HG03139 (cell line): Measurements from ENCODE around the gene DNAJC8.
A peak's percentile ranks its signal among the peaks of the same experiment; 100 is the strongest.

Experiments used
- ATAC-seq: cut with Tn5 transposase; IDR thresholded peaks from one replicate; pipeline ENCODE4 v1.9.1; 2021; ENCODE audit not compliant: unreplicated experiment

DNAJC8 gene

GRCh38 chr1:28173980-28174297 lies 58.9 kb downstream of the DNAJC8 start:
- ATAC-seq: no peak

- no peak for ATAC-seq
Observed at GRCh38 chr1:28173151-28173979, 59.5 kb downstream of the DNAJC8 start.

GRCh38 chr1:28172713-28173150 lies 60.1 kb downstream of the DNAJC8 start:
- ATAC-seq: peak; percentile 59

GRCh38 chr1:28171246-28171645 lies 61.6 kb downstream of the DNAJC8 start:
- no peak for ATAC-seq

- no peak for ATAC-seq
Observed at GRCh38 chr1:28170001-28170596, 62.7 kb downstream of the DNAJC8 start.

GRCh38 chr1:28163496-28164161 lies 69.2 kb downstream of the DNAJC8 start:
- ATAC-seq: no peak

GRCh38 chr1:28162151-28162550 lies 70.7 kb downstream of the DNAJC8 start:
- no peak for ATAC-seq

GRCh38 chr1:28161751-28162150 lies 71.1 kb downstream of the DNAJC8 start:
- no peak for ATAC-seq

- no peak for ATAC-seq
Observed at GRCh38 chr1:28160782-28161266, 72.0 kb downstream of the DNAJC8 start.

GRCh38 chr1:28159680-28160079 lies 73.1 kb downstream of the DNAJC8 start:
- no peak for ATAC-seq

- no peak for ATAC-seq
Observed at GRCh38 chr1:28159243-28159642, 73.6 kb downstream of the DNAJC8 start.

- no peak for ATAC-seq
Observed at GRCh38 chr1:28157894-28158293, 74.9 kb downstream of the DNAJC8 start.

GRCh38 chr1:28156821-28157220 lies 76.0 kb downstream of the DNAJC8 start:
- ATAC-seq: no peak

GRCh38 chr1:28155628-28156027 lies 77.2 kb downstream of the DNAJC8 start:
- no peak for ATAC-seq

- ATAC-seq: no peak
Observed at GRCh38 chr1:28154078-28154594, 78.7 kb downstream of the DNAJC8 start.
